DND-41 (cell line): Measurements from ENCODE around the gene PPM1K.
"Not testable (repeated sequence)": the region's sequence is repeated elsewhere in the genome, so short reads cannot be mapped to it uniquely, and the experiment has no call there.

Experiments
- ATAC-seq: fragments of 200-7000 bp; cut with Tn5 transposase; 3 replicates; pipeline ENCODE4 v1.9.1; 2021; ENCODE audit warnings: low read depth; ENCODE audit not compliant: insufficient read depth
- DNase-seq: peaks from one replicate; pipeline ENCODE4 v3.0.0-alpha.2; 2020
- H2AFZ ChIP-seq: 2 replicates; pipeline ENCODE4 v1.6.0; 2012; ENCODE audit warnings: low read depth, low read length
- H3K27ac ChIP-seq: 2 replicates; pipeline ENCODE4 v1.5.1; 2012; ENCODE audit warnings: low read length, inconsistent platforms
- H3K27me3 ChIP-seq: fragments of 200-600 bp; sonication (generic); 2 replicates; pipeline ENCODE4 v1.6.0; 2012; ENCODE audit warnings: low read length, mild to moderate bottlenecking, inconsistent platforms; ENCODE audit not compliant: insufficient read depth, poor library complexity
- H3K36me3 ChIP-seq: 2 replicates; pipeline ENCODE4 v1.5.1; 2012; ENCODE audit warnings: low read length, inconsistent platforms; ENCODE audit not compliant: insufficient read depth
- H3K4me1 ChIP-seq: 2 replicates; pipeline ENCODE4 v1.5.1; 2012; ENCODE audit warnings: mild to moderate bottlenecking, low read length; ENCODE audit not compliant: insufficient read depth
- H3K4me2 ChIP-seq: 2 replicates; pipeline ENCODE4 v1.6.0; 2012; ENCODE audit warnings: mild to moderate bottlenecking, moderate library complexity, low read length, inconsistent platforms; ENCODE audit not compliant: insufficient read depth
- H3K4me3 ChIP-seq, 2 experiments: fragments of 200-600 bp in 1 of 2; shearing (Covaris generic) in 1 of 2; 2 replicates each; pipeline ENCODE4 v1.5.1; 2012 to 2016; ENCODE audit warnings: inconsistent platforms in 2 of 2, low read length in 2 of 2, mild to moderate bottlenecking in 2 of 2, low read depth in 1 of 2, moderate library complexity in 1 of 2
- H3K79me2 ChIP-seq: 2 replicates; pipeline ENCODE4 v1.6.0; 2012; ENCODE audit warnings: low read length, inconsistent platforms; ENCODE audit not compliant: insufficient read depth
- H3K9ac ChIP-seq: 2 replicates; pipeline ENCODE4 v1.6.0; 2012; ENCODE audit warnings: low read depth, mild to moderate bottlenecking, inconsistent platforms, low read length, moderate library complexity
- H3K9me3 ChIP-seq: 2 replicates; pipeline ENCODE4 v1.5.1; 2012; ENCODE audit warnings: low read length, moderate library complexity, mild to moderate bottlenecking, inconsistent platforms; ENCODE audit not compliant: insufficient read depth, severe bottlenecking
- H4K20me1 ChIP-seq: 2 replicates; pipeline ENCODE4 v1.6.0; 2012; ENCODE audit warnings: low read length; ENCODE audit not compliant: insufficient read depth
- CTCF ChIP-seq: IDR thresholded peaks from 2 replicates; pipeline ENCODE4 v1.5.1; 2012; ENCODE audit warnings: borderline replicate concordance, low read length, moderate library complexity, mild to moderate bottlenecking; ENCODE audit not compliant: poor library complexity, severe bottlenecking; ENCODE audit errors: extremely low read depth
- EZH2 ChIP-seq: IDR thresholded peaks from 3 replicates; pipeline ENCODE4 v1.6.1; 2012; ENCODE audit warnings: borderline replicate concordance, low read depth, mild to moderate bottlenecking, moderate library complexity, low read length, inconsistent platforms; ENCODE audit not compliant: severe bottlenecking

The PPM1K gene

DNA sequence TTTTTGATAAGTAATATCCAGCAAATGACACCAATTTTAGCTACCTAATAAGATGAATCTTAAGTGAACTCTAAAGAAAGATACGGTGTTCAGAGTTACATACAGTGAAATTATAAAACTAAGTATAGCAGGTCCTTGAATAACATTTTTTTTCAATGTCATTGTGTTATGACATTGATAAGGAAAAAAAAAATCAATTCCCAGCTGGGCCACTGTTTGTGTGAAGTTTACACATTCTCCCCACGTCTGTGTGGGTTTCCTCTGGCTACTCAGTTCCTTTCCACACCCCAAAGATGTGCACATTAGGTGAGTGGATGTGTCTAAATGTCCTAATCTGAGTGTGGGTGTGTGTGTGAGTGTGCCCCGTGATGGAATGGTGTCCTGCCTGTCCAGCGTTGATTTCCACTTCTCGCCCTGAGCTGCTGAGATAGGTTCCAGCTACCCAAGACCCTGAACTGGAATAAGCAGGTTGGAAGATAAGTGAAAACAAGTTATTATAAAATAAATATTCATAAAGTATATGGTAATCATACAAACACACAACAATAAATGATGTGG lies 31.2 kb upstream of the PPM1K start:
- H3K9ac ChIP-seq: no peak overlapping the region
- H2AFZ ChIP-seq: no peak overlapping the region
- H3K27me3 ChIP-seq: no peaks in the 10 kb centered on the region
- TF ChIP-seq EZH2: no peak
- TF ChIP-seq CTCF: no peak
- no peaks in the 10 kb centered on the region for H3K36me3 ChIP-seq
- H3K27ac ChIP-seq: no peak overlapping the region
- no peak for ATAC-seq
- H3K9me3 ChIP-seq: peaks cover 4% of the 10 kb centered on the region
- peaks cover 17% of the 10 kb centered on the region for H3K4me1 ChIP-seq
- H4K20me1 ChIP-seq: no peaks in the 10 kb centered on the region
- H3K4me2 ChIP-seq: no peak overlapping the region
- DNase-seq: no peak
- no peak overlapping the region for H3K4me3 ChIP-seq
- no peaks in the 10 kb centered on the region for H3K79me2 ChIP-seq

GRCh38 chr4:88313088-88313624 lies 28.8 kb upstream of the PPM1K start:
- not testable (repeated sequence) for H3K79me2 ChIP-seq, H3K9ac ChIP-seq, H3K9me3 ChIP-seq, ATAC-seq, H3K4me1 ChIP-seq, H3K27ac ChIP-seq, H4K20me1 ChIP-seq, H3K27me3 ChIP-seq, DNase-seq, H2AFZ ChIP-seq, H3K36me3 ChIP-seq, H3K4me3 ChIP-seq, H3K4me2 ChIP-seq

DNA sequence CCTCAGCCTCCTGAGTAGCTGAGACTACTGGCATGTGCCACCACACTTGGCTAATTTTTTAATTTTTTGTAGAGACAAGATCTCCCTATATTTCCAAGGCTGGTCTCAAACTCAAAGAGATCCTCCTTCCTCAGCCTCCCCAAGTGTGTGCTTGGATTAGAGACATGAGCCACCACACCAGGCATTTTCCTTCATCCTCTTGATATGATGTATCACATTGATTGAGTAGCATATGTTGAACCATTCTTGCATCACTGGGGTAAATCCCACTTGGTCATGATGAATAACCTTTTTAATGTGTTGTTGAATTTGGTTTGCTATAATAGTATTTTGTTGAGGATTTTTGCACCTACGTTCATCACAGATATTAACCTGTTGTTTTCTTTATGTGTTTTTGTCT lies 24.2 kb upstream of the PPM1K start:
- Histone ChIP-seq H3K9ac (no peak overlapping the region), H3K4me3 (no peak overlapping the region), H2AFZ (no peak overlapping the region), H3K36me3 (no peaks in the 10 kb centered on the region), H3K9me3 (peaks cover 4% of the 10 kb centered on the region), H3K27me3 (no peaks in the 10 kb centered on the region), H3K27ac (no peak overlapping the region), H3K4me2 (no peak overlapping the region), H3K4me1 (no peaks in the 10 kb centered on the region), H3K79me2 (no peaks in the 10 kb centered on the region), H4K20me1 (no peaks in the 10 kb centered on the region)
- no peak for ATAC-seq
- no peak for DNase-seq
- TF ChIP-seq EZH2 (no peak), CTCF (no peak)

- Histone ChIP-seq H3K79me2 (no peaks in the 10 kb centered on the region), H3K4me3 (no peak overlapping the region), H2AFZ (no peak overlapping the region), H3K9me3 (no peaks in the 10 kb centered on the region), H3K36me3 (no peaks in the 10 kb centered on the region), H4K20me1 (no peaks in the 10 kb centered on the region), H3K4me2 (no peak overlapping the region), H3K27me3 (no peaks in the 10 kb centered on the region), H3K9ac (no peak overlapping the region), H3K27ac (no peak overlapping the region), H3K4me1 (no peaks in the 10 kb centered on the region)
- ATAC-seq: no peak
- TF ChIP-seq EZH2: no peak
- no peak for TF ChIP-seq CTCF
- no peak for DNase-seq
Measured at GRCh38 chr4:88297725-88298454, 13.5 kb upstream of the PPM1K start.
